GM20000 (cell line): ENCODE results near the gene ERI2.

Experiments used
- DNase-seq: peaks from one replicate; pipeline ENCODE4 v3.0.0; 2012; ENCODE audit warnings: low spot score
- CTCF ChIP-seq: IDR thresholded peaks from 2 replicates; pipeline ENCODE4 v1.5.1; 2012; ENCODE audit warnings: mild to moderate bottlenecking, control low read depth; ENCODE audit errors: extremely low read depth, missing control alignments

ERI2 gene

DNA sequence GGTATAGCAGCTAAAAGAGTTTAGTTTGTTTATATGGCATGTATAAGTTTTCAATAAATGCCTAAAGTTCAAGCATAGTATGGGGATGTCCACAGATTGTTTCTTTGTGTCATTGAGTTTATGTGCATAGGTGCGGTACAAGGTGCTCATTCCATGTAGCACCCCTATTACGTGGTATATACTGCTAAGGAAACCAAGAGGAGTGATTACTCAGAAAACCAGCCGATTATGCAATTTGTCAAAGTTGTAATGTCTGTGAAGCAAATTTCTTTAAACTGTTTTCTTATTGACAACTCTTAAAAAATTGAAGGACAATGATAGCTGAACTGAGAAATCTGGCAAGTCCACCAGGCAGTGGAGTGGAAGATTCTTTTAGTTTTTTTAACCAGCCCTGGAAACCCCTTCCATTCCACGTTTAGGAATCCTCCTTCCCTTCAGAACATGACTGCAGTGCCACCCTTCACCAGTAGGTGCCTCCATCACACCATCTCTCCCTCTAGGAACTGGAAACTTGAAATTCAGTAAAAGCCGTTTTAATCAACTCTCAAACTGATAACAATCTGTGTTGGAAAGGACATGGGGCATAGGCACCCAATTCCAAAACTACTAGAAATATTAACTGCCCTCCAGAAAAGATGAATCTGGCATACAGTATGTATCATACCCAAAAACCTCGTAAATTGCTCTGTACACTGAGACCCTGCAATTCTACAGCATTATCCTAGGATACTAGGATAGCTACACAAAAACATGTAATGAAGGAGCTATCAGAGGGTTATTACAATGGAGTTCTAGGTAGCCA lies 43.5 kb upstream of the ERI2 start:
- DNase-seq = peak; percentile 42
- TF ChIP-seq CTCF = peak; percentile 98

- TF ChIP-seq CTCF = no peak
Observed at GRCh38 chr16:20847550-20847949, 41.3 kb upstream of the ERI2 start.

DNA sequence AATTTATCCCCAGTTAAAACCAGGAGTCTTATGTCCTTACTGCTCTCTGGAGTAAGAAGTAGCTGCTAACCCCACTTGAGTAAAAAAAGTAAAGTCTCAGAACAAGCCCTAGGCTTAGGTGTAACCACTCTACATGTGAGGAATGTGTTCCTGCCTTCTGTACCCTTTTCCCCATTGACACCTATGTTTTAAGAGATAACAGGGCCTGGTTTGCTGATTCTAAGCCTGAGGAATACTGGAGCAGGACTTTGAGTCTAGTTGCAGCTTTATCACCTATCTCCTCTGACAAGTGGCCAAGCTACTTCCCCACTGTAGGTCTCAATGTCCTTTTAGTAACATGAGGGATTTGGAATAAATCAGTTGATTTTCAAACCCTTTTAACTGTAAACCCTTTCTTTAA lies 40.3 kb upstream of the ERI2 start:
- no peak for TF ChIP-seq CTCF
- DNase-seq = no peak

More at GRCh38 chr16:20847550-20847949, 41.3 kb upstream of the ERI2 start:
- DNase-seq = no peak

GRCh38 chr16:20846030-20846429 lies 39.8 kb upstream of the ERI2 start:
- TF ChIP-seq CTCF = no peak

DNA sequence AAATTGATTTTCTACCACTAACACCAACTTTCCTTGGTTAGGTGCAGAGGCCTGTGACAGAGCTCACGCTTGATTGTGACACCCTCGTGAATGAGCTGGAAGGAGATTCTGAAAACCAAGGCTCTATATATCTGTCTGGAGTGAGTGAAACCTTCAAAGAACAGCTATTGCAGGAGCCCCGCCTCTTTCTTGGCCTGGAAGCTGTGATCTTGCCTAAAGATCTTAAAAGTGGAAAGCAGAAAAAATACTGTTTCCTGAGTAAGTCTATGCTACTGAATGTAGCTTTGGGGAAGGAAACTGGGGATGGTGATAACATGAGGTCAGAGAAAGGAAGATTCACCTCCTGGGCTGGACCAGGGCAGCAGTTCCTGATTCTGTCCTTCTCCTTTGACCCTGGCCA lies 38.3 kb upstream of the ERI2 start:
- DNase-seq = no peak
- TF ChIP-seq CTCF = no peak

More at GRCh38 chr16:20846030-20846429, 39.8 kb upstream of the ERI2 start:
- no peak for DNase-seq

DNA sequence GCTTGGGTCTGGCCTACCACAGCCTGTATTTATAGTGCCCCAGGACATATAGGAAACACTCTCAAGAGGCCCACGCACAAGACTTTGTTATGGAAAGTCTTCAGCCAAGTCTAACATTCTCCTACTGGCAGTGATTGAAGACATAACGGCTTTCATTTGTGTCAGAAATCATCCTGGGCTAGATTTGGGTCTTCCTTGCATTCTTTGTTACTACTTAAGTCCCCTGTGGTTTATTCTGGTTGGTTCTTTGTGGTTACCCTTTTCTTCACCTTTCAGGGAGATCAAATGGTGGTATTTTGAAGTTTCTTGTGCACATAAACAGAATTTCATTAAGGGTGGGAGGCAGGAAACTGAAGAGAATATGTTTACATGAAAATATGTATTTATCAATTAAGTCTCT lies 37.8 kb upstream of the ERI2 start:
- DNase-seq = no peak
- TF ChIP-seq CTCF = no peak

GRCh38 chr16:20839504-20839903 lies 33.2 kb upstream of the ERI2 start:
- DNase-seq = no peak
- TF ChIP-seq CTCF = no peak
